Activated T-helper 17 cell treated with anti-CD3 and anti-CD28 coated beads, Interleukin-2, amount 50 U/mL, for 72 hours (primary cell): ENCODE data around the gene NEUROD2. TPM values are rescaled to one million over a fixed set of nuclear protein-coding genes. Genes with fewer than 3 reads are reported as not detected.

Source experiments
- ATAC-seq: fragments of 150-1000 bp; cut with Tn5 transposase; replicated peaks from 2 replicates; pipeline ENCODE4 v1.10.0; 2021; ENCODE audit warnings: mild to moderate bottlenecking, moderate library complexity
- H3K27ac Mint-ChIP-seq: one replicate; pipeline ENCODE4 v1.8.0; 2022; ENCODE audit warnings: mixed read lengths
- H3K27me3 Mint-ChIP-seq: one replicate; pipeline ENCODE4 v1.8.0; 2022; ENCODE audit warnings: mixed read lengths
- H3K36me3 Mint-ChIP-seq: one replicate; pipeline ENCODE4 v1.8.0; 2022; ENCODE audit warnings: low read depth, mild to moderate bottlenecking, mixed read lengths
- H3K4me1 Mint-ChIP-seq: one replicate; pipeline ENCODE4 v1.8.0; 2022; ENCODE audit warnings: mixed read lengths
- H3K4me3 Mint-ChIP-seq: one replicate; pipeline ENCODE4 v1.8.0; 2022; ENCODE audit warnings: mild to moderate bottlenecking, mixed read lengths
- H3K9me3 Mint-ChIP-seq: one replicate; pipeline ENCODE4 v1.8.0; 2022; ENCODE audit warnings: mixed read lengths
- total RNA-seq, 2 donors: library from RNA; stranded (reverse); gene quantifications; one replicate each; pipeline ENCODE4 v1.2.3, GENCODE V29; 2022

Gene NEUROD2
- not detected for total RNA-seq

- Mint-ChIP-seq H3K27me3 (peaks cover 34% of the 10 kb centered on the region), H3K4me1 (no peaks in the 10 kb centered on the region), H3K36me3 (no peaks in the 10 kb centered on the region), H3K9me3 (no peaks in the 10 kb centered on the region), H3K4me3 (no peak within 1 kb of the TSS), H3K27ac (no peak within 1 kb of the TSS)
- ATAC-seq, result no peak
Observed at GRCh38 chr17:39607851-39608130, at the start of gene NEUROD2. NEUROD2 (minus strand) TSS chr17:39607920; CDS start chr17:39606599, 1,321 bp downstream.

- no peaks in the 10 kb centered on the region for H3K9me3 Mint-ChIP-seq
- no peak overlapping the region for H3K27ac Mint-ChIP-seq
- no peak overlapping the region for H3K4me3 Mint-ChIP-seq
- H3K36me3 Mint-ChIP-seq, result peaks cover 42% of the 10 kb centered on the region
- H3K4me1 Mint-ChIP-seq, result peaks cover 15% of the 10 kb centered on the region
- H3K27me3 Mint-ChIP-seq, result no peaks in the 10 kb centered on the region
- no peak for ATAC-seq
Observed at GRCh38 chr17:39655105-39655504, 47.4 kb upstream of the NEUROD2 start.

GRCh38 chr17:39653662-39654331 is 46.1 kb upstream of the NEUROD2 start:
- H3K9me3 Mint-ChIP-seq, result no peaks in the 10 kb centered on the region
- H3K4me3 Mint-ChIP-seq, result no peak overlapping the region
- peak; percentile 87 for ATAC-seq
- peaks cover 18% of the 10 kb centered on the region for H3K4me1 Mint-ChIP-seq
- no peaks in the 10 kb centered on the region for H3K27me3 Mint-ChIP-seq
- H3K36me3 Mint-ChIP-seq, result peaks cover 38% of the 10 kb centered on the region
- H3K27ac Mint-ChIP-seq, result no peak overlapping the region

GRCh38 chr17:39653316-39653661 is 45.6 kb upstream of the NEUROD2 start:
- peaks cover 37% of the 10 kb centered on the region for H3K36me3 Mint-ChIP-seq
- no peak for ATAC-seq
- no peaks in the 10 kb centered on the region for H3K9me3 Mint-ChIP-seq
- H3K4me1 Mint-ChIP-seq, result peaks cover 18% of the 10 kb centered on the region
- no peak overlapping the region for H3K27ac Mint-ChIP-seq
- H3K27me3 Mint-ChIP-seq, result no peaks in the 10 kb centered on the region
- H3K4me3 Mint-ChIP-seq, result no peak overlapping the region

GRCh38 chr17:39652587-39653315 is 45.0 kb upstream of the NEUROD2 start:
- ATAC-seq, result no peak
- peaks cover 18% of the 10 kb centered on the region for H3K4me1 Mint-ChIP-seq
- H3K36me3 Mint-ChIP-seq, result peaks cover 32% of the 10 kb centered on the region
- no peaks in the 10 kb centered on the region for H3K27me3 Mint-ChIP-seq
- no peak overlapping the region for H3K4me3 Mint-ChIP-seq
- H3K27ac Mint-ChIP-seq, result peak overlapping the region; percentile 69
- no peaks in the 10 kb centered on the region for H3K9me3 Mint-ChIP-seq

GRCh38 chr17:39651923-39652586 is 44.3 kb upstream of the NEUROD2 start:
- Mint-ChIP-seq H3K9me3 (no peaks in the 10 kb centered on the region), H3K27ac (peak overlapping the region; percentile 69), H3K4me1 (peaks cover 18% of the 10 kb centered on the region), H3K36me3 (peaks cover 30% of the 10 kb centered on the region), H3K4me3 (no peak overlapping the region), H3K27me3 (no peaks in the 10 kb centered on the region)
- ATAC-seq, result no peak

- Mint-ChIP-seq H3K9me3 (no peaks in the 10 kb centered on the region), H3K27ac (no peak overlapping the region)
Observed at GRCh38 chr17:39650121-39650579, 42.4 kb upstream of the NEUROD2 start.

GRCh38 chr17:39648616-39649366 is 41.1 kb upstream of the NEUROD2 start:
- no peak for ATAC-seq
- H3K4me1 Mint-ChIP-seq, result peaks cover 20% of the 10 kb centered on the region
- H3K4me3 Mint-ChIP-seq, result no peak overlapping the region
- H3K36me3 Mint-ChIP-seq, result peaks cover 11% of the 10 kb centered on the region
- H3K27me3 Mint-ChIP-seq, result no peaks in the 10 kb centered on the region
- no peak overlapping the region for H3K27ac Mint-ChIP-seq
- H3K9me3 Mint-ChIP-seq, result no peaks in the 10 kb centered on the region

More at GRCh38 chr17:39650121-39650579, 42.4 kb upstream of the NEUROD2 start:
- no peak for ATAC-seq
- Mint-ChIP-seq H3K36me3 (peaks cover 19% of the 10 kb centered on the region), H3K4me3 (no peak overlapping the region), H3K27me3 (no peaks in the 10 kb centered on the region), H3K4me1 (peaks cover 18% of the 10 kb centered on the region)

GRCh38 chr17:39647256-39647655 is 39.5 kb upstream of the NEUROD2 start:
- Mint-ChIP-seq H3K27ac (no peak overlapping the region), H3K27me3 (no peaks in the 10 kb centered on the region), H3K36me3 (peaks cover 8% of the 10 kb centered on the region), H3K4me1 (peaks cover 32% of the 10 kb centered on the region), H3K4me3 (no peak overlapping the region), H3K9me3 (no peaks in the 10 kb centered on the region)
- ATAC-seq, result no peak

- H3K4me3 Mint-ChIP-seq, result no peak overlapping the region
- H3K27me3 Mint-ChIP-seq, result no peaks in the 10 kb centered on the region
- H3K9me3 Mint-ChIP-seq, result no peaks in the 10 kb centered on the region
- ATAC-seq, result peak; percentile 45
- H3K4me1 Mint-ChIP-seq, result peaks cover 28% of the 10 kb centered on the region
- H3K27ac Mint-ChIP-seq, result peak overlapping the region; percentile 53
- no peaks in the 10 kb centered on the region for H3K36me3 Mint-ChIP-seq
Observed at GRCh38 chr17:39643271-39643670, 35.6 kb upstream of the NEUROD2 start.

- Mint-ChIP-seq H3K27ac (peak overlapping the region; percentile 53), H3K4me3 (no peak overlapping the region), H3K9me3 (no peaks in the 10 kb centered on the region), H3K27me3 (no peaks in the 10 kb centered on the region), H3K36me3 (no peaks in the 10 kb centered on the region), H3K4me1 (peaks cover 36% of the 10 kb centered on the region)
- ATAC-seq, result no peak
Observed at GRCh38 chr17:39642291-39643074, 34.8 kb upstream of the NEUROD2 start.

- Mint-ChIP-seq H3K4me3 (no peak overlapping the region), H3K9me3 (no peaks in the 10 kb centered on the region), H3K27me3 (no peaks in the 10 kb centered on the region), H3K27ac (peak overlapping the region; percentile 62), H3K36me3 (no peaks in the 10 kb centered on the region), H3K4me1 (peaks cover 37% of the 10 kb centered on the region)
- ATAC-seq, result no peak
Observed at GRCh38 chr17:39641883-39642282, 34.2 kb upstream of the NEUROD2 start.

- no peak for ATAC-seq
- Mint-ChIP-seq H3K27me3 (no peaks in the 10 kb centered on the region), H3K4me3 (no peak overlapping the region), H3K9me3 (no peaks in the 10 kb centered on the region), H3K36me3 (no peaks in the 10 kb centered on the region), H3K4me1 (peaks cover 37% of the 10 kb centered on the region), H3K27ac (peak overlapping the region; percentile 62)
Observed at GRCh38 chr17:39641097-39641496, 33.4 kb upstream of the NEUROD2 start.

GRCh38 chr17:39640591-39641031 is 32.9 kb upstream of the NEUROD2 start:
- Mint-ChIP-seq H3K4me3 (no peak overlapping the region), H3K36me3 (no peaks in the 10 kb centered on the region), H3K9me3 (no peaks in the 10 kb centered on the region), H3K27ac (peak overlapping the region; percentile 62), H3K4me1 (peaks cover 37% of the 10 kb centered on the region), H3K27me3 (no peaks in the 10 kb centered on the region)
- no peak for ATAC-seq
